HG03457 (cell line): Measurements from ENCODE around the gene FRG1.
"Not testable (repeated sequence)": the region's sequence is repeated elsewhere in the genome, so short reads cannot be mapped to it uniquely, and the experiment has no call there.

Source experiments
- ATAC-seq: cut with Tn5 transposase; IDR thresholded peaks from one replicate; pipeline ENCODE4 v1.9.1; 2021; ENCODE audit warnings: moderate number of reproducible peaks; ENCODE audit not compliant: unreplicated experiment

Gene FRG1

DNA sequence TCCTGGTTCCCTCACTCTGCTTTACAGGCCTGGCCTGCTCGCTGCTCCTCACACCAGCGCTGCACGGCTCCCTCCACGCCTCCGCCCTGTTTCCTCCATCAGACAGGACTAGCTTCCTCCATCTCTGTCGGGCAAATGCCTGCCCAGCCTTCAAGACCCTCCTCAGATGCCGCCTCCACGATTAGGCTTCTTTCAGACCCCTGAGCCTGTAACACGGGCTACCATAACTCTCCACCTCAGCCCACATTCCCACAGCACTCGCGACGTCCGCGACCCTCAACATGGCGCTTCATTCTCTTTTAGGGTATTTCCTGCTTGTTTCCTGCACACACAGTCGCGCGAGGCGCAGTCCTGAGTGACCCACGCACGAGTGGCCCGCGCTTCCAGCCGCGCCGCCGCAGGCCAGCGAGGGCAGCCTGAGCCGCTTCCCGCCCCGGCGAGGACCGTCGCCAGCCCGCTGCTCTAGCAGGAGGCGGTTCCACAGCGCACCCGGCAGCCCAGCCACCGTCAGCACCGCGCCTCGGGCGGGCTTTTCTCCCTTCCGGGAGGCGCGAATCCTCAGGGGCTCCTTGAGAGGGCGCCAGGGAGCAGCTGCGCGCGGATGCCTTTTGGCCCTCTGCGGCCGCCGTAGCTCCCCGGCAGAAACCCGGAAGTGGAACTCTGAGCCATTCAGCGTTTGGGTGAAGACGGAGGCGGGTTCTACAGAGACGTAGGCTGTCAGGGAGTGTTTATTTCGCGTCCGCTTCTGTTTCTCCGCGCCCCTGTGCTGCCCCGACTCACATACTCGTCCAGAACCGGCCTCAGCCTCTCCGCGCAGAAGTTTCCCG, at the start of gene FRG1:
TSS of gene FRG1 (plus strand) at position 695 of the 827 bp plus-strand sequence. CDS start 138 bp downstream, outside the sequence.
- peak; percentile 100 for ATAC-seq

DNA sequence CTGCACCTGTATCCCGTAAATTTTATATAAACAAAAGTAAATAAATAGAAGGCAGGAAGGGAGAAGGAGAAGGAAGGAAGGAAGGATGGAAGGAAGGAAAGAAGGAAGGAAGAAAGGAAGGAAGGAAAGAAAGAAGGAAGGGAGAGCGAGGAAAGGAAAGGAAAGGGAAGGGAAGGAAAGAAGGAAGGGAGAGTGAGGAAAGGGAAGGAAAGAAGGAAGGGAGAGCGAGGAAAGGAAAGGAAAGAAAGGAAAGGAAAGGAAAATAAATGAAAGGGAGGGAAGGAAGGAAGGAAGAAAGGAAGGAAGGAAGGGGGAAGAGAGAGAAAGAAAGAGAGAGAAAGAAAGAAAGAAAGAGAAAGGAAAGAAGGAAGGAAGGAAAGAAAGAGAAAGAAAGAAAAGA, 43.0 kb upstream of the FRG1 start:
- ATAC-seq = no peak

DNA sequence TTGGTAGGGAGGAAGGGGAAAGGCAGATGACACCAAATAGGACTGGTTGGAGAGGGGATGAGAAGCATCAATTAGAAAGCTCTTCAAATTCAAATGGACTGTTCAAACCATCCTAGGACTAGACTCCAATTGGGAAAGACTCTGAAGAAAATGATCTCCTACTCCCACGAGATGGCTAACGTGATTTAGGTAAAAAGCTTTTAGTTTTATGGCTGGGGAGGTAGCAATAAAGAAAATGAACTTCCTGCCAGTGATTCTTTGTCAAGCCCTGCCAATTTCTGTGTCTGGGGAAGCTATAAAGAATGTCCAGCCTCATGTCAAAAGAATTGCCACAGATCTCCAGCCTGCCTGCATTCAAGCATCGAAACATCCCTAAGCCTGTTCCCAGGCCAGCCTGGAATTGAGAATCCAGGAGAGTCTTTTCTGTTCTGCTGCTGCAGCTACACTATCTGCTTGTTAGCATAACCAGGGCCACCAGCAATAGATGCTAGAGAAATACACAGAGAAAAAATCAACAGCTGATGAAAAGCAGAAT, 41.1 kb upstream of the FRG1 start:
- not testable (repeated sequence) for ATAC-seq

DNA sequence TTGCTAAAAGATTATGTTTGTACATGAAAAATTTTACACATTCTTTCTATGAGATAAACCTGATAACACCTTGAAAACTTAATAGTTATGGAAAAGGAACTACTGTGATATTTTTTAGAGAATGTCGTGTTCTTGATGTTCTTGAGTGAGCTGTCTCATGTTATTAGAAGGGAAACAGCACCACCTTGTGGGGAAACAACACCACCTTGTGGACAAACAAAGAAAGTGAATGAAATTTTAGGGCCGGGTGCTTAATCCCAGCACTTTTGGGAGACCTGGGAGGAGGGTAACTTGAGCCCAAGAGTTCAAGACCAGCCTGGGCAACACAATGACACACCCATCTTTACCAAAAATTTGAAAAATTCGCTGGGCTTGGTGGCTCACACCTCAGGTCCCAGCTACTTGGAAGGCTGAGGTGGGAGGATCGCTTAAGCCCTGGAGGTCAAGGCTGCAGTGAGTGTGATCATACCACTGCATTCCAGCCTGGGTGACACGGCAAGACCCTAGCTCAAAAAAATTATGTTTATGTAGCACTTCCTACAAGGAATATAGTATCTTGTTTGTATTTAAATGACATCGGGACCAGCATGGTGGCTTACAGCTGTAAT, 36.1 kb upstream of the FRG1 start:
- ATAC-seq = not testable (repeated sequence)

DNA sequence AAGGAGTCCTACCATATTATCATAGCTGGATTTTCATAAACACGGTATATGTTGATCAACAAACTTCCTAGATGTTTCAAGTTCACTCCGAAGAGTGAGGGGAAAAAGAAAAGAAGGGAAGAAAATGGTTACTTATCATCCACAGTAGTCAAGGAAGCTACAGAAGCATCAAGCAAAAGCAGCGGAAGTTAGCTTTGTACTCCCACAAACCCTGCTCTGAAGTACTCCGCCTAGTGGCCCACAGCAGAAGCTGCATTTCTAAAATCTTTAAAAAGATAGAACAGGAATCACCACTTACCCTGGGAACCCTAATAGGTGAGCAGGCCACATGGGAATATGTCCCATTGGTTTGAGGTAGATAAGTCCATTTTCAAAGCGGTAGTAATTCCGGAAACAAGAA, 28.5 kb upstream of the FRG1 start:
- ATAC-seq = no peak

DNA sequence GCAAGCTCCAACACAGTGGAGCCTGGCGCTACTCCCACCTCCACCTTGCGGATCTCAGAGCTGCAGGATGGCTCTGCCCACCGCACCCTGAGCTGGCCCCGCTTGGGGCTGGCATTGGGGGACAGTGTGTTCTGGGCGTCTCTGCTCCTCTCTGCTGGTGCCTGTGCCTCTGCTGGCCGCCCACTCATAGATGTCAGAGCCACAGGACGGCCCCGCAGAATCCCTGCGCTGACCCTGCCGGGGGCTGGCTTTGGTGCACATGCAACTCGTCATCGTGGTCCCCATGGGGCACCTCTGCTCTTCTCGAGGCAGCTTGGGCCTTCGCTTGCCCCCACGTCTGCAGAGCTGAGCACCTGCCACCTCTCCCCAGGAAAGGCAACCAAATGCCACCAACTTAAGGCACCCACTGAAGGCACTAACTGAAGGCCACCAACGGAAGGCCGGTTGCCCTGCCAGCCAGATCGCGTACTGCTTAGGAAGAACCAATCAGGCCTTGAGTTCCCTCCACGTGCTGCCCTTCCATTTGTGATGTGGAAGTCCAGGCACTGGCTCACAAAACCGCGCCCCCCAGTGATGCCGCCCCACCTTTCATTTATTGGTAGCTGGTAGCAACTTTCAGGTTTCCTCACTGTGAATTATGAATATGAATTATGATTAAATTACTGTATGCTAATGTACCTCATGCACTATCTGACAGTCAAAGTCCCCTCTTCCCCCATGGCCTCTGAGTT, 23.3 kb upstream of the FRG1 start:
- ATAC-seq = no peak

DNA sequence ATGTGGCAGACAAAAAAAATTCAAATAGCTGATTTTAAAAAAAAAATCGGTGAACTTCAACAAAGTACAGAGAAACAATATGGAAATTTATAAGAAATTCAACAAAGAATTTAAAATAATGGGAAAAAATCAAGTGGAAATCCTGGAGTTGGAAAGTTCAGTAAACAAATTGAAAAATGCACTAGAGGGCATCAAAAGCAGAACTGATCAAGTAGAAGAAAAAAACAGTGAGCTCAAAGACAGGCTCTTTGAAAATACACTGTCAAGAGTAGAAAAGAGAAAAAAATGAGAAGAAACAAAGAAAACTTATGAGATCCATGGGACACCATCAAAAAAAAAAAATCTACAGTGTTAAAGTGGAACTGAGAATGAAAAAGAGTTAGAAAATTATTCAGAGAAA, 19.6 kb upstream of the FRG1 start:
- no peak for ATAC-seq

DNA sequence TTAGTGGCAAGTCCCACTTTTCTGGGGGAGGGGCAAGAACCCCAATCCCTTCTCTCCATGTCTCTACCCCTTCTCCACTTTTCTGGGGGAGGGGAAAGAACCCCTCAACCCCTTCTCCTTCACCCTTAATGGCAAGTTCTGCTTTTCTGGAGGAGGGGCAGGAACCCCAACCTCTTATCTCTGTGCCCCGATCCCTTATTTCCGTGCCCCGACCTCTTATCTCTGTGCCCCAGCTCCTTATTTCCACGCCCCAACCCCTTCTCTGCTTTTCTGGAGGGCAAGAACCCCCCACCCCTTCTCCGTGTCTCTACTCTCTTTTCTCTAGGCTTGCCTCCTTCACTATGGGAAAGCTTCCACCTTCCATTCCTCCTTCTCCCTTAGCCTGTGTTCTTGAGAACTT, 13.9 kb upstream of the FRG1 start:
- ATAC-seq = not testable (repeated sequence)

GRCh38 chr4:189941005-189941450, 356 bp downstream of the FRG1 start:
- ATAC-seq = no peak

DNA sequence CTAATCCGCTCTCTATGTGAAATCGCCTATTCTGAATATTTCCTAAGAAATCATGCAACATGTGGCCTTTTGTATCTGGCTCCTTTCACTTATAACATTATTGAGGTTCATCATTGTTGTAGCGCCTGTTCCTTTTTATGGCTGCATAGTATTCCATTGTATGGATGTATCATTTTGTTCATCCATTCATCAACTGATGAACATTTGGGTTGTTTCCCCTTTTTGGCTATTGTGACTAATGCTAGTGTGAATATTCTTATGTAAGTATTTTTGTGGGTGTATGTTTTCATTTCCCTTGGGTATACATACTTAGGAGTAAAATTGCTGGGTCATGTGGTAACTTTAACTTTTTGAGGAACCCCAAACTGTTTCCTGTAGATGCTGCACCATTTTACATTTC, 1.7 kb downstream of the FRG1 start:
- ATAC-seq = not testable (repeated sequence)

- not testable (repeated sequence) for ATAC-seq
These were observed 3.4 kb downstream of the FRG1 start for GRCh38 chr4:189944077-189944476.

DNA sequence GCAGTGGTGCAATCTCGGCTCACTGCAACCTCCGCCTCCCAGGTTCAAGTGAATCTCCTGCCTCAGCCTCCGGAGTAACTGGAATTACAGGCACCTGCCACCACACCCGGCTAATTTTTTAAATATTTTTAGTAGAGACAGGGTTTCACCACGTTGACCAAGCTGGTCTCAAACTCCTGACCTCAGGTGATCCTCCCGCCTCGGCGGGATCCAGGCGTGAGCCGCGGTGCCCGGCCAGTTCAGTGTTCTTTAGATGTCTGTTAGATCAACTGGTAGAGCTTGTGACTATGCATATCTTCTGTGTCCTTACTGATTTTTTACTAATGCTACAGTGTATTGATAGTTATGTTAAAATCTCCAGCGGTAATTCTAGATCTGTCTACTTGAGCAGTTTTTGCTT, 6.2 kb downstream of the FRG1 start:
- not testable (repeated sequence) for ATAC-seq

GRCh38 chr4:189948486-189948885, 7.8 kb downstream of the FRG1 start:
- not testable (repeated sequence) for ATAC-seq

- ATAC-seq = not testable (repeated sequence)
These were observed 28.6 kb downstream of the FRG1 start for GRCh38 chr4:189969291-189969690.

- ATAC-seq = no peak
These were observed 33.0 kb downstream of the FRG1 start for GRCh38 chr4:189973646-189974045.

GRCh38 chr4:189974056-189974455, 33.4 kb downstream of the FRG1 start:
- ATAC-seq = no peak

DNA sequence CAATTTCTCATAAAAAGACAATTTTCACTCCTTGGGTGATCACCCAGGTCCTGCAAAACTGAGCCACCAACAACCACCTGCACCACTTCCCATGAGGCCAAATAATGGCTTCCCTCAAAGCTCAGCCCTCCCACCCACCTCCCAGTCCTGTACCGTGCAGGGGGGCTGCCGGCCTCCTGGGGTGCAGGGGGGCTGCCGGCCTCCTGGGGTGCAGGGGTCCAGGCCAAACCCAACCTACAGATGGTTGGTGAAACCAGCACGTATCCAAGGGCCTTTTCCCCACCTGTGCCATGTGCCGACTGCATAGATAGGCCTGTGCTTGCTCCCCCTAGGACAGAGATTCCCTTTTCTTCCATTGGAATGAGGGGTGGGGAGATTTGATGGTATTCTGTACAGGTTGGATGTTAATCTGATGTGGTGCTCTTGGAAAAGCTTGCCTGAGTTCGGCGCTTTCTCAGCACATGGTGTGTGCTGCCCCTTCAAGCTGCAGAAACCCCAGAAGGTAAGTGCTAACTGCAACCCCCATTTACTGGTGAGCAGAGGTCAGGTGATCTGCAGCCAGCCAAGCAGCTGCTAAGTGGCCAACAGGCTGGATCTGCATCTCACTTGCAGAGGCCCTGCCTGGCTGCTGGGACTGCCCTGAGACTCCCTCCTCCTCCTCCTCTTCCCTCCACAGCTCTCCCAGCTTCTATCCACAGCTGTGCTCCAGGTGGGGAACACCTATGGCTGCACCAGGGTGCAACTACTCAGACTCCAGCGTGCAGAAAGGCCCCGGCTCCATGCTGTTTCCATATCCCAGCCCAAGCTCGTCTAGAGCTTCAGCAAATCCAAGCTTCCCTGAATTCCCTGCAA, 38.8 kb downstream of the FRG1 start:
- no peak for ATAC-seq

GRCh38 chr4:189980292-189980691, 39.6 kb downstream of the FRG1 start:
- ATAC-seq = not testable (repeated sequence)

- ATAC-seq = no peak
These were observed 41.3 kb downstream of the FRG1 start for GRCh38 chr4:189981970-189982369.

DNA sequence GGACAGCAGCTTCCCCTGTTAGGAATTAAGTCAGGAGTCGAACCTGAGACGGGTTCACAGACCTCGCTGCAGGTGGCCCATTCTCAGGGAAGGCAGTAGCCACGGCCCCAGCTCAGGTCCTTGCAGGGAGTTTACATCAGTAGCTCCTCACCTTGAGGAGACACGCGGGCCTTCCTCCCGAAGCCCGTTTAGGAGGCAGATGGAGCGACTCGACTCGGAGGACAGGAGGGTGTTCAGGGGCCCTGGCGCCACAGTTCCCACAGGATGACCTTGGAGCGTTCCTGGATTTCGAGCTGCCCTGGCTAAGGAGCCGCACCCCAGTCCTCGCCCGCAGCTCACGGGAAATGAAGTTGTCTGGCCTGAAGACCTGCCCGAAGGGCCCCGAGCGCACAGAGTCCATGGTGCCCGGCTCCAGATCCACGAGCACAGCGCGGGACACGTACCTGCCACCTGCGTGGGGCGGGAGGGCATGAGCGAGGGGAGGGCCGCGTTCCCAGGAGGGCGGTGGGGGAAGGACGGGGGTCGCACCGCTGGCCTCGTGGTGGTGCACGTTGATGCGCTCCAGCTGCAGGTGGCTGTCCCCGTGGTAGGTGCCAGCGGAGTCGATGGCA, 43.3 kb downstream of the FRG1 start:
- ATAC-seq = not testable (repeated sequence)
